ENCODE data around the gene NEDD4.
"Not testable (repeated sequence)": the region's sequence is repeated elsewhere in the genome, so short reads cannot be mapped to it uniquely, and the experiment has no call there.

Gene NEDD4

DNA sequence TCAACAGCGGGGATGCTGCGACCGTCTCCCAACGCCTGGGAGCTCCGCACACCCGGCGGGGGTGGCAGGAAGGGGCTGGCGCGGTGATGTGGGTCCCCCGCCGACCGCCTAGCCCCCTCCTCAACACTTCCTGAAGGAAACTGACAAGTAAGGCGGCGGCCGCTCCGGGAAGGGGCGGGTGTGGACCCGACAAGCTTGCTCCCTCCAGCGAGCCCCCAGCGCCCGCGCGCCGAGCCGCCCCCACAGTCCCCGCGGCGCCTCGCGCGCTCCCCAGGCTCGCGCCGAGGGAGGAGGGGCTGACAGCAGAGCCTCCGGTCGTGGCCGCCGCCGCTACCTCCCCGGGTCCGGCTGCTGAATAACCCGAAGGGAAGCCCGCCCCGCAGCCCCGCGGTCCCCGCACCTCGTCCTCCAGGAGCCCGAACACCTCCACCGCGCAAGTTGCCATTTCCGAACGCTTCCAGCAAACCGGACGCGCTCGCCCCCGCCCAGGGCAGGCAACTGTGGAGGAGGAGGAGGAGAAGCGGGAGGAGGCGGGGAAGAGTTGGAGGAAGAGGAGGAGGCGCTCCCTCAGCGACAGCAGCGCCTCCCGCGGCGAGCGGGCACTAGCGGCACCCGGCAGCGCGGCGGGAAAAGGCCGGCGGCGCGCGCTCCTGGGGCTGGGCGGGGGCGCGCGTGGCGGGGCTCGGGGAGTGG, at the start of gene NEDD4:
Gene NEDD4, minus strand, starts transcription at position 502 of the 693 bp plus-strand sequence. Its CDS starts 57 bp downstream, at position 445.
- peak; percentile 96 for DNase-seq

DNA sequence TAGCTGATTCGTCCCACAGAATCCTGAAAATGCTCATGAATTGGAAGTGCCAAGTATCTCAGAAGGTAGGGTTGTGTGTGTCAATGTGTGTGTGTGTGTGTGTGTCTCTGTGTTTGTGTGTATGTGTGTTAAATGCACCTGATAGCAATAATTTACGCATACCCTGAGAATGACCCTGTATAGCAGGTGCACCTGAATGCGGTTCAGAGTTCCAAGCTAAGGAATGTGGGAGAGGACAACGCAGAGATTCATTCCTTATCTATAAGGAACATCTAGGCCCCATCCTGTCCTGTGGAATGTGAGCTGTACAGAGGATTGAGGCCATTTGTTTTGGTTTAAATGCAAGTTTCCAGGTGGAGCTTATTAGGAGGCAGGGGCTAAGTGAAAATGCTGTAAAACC, 49.1 kb upstream of the NEDD4 start:
- no peak for DNase-seq

DNA sequence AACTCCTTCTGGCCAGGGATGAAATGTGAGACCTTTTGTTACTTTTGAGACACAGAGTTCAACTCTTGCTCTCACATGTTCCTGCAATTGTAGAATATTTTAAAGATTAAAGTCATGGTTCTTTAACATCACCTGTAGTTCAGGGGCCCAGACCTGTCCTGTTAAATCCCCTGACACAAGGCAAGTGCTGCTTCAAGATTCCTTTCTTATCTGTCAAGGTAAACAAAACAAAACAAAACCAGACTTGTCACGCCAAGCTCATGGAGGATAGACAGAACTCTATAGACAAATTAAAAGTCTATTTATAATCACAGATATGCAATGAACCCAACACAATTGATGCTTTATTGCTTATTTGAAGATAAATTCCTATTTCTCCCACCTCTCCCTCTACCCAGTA, 48.6 kb upstream of the NEDD4 start:
- DNase-seq: no peak

DNA sequence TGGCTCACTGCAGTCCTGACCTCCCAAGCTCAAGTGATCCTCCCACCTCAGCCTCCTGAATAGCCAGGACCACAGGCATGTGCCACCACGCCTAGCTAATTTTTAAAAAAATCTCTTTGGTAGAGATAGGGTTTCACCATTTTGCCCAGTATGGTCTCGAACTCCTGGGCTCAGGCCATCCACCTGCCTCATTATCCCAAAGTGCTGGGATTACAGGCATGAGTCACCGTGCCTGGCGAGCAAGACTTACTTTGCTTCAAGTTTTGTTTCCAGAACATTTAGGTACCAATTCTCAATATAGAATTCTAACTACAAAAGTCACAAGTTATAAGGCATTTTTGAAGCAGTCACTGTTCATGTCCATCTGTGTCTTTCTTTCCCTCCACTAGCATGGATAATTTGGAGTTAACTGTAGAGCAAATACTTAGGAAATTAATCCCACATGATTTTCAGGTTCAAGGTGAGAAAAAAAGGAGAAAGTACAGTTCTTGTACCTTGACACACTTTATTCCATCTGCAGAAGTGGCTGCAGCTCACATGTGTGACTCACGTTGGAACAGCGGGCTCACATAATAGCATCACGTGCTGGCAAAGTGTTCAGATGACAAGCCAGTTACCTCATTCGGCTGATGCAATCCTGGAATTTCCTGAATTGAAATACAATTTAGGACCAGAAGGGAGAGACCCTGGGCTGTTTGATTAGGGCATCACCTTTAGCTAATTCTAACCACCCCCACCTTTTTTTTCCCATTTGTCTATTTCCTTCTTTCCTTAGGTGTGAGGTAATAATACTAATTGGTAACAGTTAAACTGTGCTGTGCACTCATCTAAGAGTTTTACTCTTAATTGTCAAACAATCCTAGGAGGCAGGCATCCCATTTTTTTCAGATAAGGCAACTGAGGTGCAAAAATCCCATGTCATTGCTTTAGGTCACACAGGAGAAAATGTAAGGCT, 46.9 kb upstream of the NEDD4 start:
- DNase-seq: no peak

DNA sequence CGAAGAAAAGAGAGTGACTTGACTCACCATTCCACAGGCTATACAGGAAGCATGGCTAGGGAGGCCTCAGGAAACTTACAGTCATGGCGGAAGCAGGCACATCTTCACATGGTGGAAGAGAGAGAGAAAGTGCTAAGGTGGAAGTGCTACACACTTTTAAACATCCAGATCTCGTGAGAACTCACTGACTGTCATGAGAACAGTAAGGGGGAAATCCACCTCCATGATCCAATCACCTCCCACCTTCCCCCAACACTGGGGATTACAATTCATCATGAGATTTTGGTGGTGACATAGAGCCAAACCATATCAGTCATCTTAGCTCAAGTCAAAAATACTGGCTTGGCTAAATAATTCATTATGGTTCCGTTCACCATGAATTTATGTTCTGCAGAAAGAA, 45.3 kb upstream of the NEDD4 start:
- no peak for DNase-seq

DNA sequence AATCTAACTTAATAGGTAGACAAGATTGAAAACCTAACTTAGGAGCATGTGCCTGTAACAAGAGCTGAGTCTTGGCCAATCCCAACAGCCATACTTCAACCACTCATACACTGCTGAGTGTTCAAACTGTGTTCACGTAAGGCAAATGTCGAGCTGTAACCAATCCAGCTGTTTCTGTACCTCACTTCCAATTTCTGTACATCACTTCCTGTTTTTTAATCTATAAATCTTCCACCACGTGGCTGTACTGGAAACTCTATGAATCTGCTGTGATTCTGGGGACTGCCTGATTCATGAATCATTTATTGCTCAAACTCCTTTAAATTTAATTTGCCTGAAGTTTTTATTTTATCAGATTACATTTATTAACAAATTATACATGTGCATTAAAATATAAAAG, 44.6 kb upstream of the NEDD4 start:
- peak; percentile 61 for DNase-seq

DNA sequence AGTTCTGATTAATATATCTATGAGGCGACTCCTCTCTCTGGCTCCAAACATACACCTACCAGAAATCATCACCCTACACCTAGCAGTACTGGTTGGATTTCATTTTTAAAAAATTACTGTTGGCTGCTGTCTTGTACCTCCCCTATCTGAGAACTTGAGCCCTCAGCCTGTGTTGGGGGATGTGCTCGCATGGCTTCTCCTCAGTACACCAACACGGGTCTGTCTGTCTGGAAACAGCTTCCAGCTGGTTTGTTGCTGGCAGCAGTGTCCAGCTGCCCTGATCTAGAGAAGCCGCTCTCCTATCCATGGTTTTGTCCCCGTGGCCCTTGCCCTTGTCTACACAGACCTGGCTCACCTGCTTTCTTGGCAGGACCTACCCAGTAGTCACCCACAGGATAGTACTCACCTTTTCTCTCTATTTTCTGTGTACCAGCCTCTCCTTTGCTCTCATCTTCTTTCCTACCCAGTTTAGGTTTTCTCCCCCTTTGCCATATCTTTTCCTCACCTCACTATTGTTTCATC, 43.2 kb upstream of the NEDD4 start:
- DNase-seq: no peak

DNA sequence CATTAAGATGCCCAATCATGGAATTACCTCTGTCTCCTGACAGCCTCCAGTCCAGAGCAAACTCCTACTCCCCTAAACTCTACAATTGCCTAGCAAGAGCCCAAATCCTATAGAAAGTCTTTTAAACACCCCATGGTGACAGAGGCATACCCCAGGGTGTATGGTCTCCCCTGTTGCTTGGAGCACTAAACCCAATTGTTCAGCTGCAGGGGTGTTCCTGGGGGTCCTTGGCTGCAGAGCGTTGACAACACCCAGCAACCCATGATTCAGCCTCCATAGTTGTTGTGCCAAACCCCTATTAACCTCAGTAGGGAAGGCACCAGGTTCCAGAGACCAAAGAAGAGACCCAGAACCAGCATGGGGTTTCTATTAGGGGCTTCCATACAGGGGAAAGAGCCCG, 41.8 kb upstream of the NEDD4 start:
- no peak for DNase-seq

DNA sequence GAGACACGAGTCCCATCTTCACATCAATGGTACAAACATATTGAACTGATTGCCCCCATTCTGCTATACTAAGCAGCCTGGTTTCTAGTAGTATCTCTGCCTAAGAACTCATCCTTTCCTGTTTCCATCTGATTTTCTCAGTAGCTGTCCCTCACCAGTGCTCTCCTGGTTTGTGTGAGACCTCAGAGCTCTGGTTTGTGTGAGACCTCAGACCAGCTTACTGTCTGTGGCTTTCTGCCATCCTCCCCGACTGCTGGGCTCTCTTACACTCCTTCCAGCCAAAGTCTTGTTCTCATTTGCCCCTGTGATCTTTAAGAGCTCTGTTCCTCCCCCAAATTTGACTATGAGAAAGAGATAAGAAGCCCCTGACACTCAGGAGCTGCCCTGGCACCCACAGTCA, 41.1 kb upstream of the NEDD4 start:
- no peak for DNase-seq

DNA sequence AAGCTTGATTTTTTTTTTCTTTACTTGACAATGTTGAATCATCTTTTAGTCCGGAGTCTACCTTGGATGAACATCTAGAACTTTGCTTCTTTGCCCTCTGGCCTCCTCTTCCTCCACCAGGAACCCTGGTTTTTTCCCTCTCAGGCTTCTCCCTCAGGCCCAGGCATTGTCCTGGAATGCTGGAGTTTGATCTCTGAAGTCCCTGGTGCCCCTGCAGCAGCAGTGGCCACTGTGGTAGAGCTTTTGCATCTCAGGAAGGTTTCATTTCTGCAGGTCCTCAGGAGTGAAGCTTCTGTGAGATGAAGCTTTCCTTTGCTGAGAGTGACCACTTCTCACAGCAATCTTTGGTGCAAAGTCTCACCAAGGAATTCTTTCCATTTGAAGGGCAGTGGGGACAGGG, 39.0 kb upstream of the NEDD4 start:
- no peak for DNase-seq

DNA sequence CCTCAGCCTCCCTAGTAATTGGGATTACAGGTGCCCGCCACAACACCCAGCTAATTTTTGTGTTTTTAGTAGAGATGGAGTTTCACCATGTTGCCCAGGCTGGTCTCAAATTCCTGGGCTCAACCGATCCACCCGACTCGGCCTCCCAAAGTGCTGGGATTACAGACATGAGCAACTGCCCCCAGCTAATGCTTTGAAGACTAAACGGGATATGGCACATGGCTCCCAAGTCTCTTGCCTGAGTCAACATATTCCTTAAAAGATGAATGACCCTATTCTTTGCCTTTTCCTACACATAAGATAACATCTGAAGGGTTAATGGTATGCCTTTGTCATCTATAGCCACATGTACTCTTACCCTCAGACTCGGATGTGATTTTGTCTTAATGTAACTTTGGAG, 38.4 kb upstream of the NEDD4 start:
- DNase-seq: no peak

DNA sequence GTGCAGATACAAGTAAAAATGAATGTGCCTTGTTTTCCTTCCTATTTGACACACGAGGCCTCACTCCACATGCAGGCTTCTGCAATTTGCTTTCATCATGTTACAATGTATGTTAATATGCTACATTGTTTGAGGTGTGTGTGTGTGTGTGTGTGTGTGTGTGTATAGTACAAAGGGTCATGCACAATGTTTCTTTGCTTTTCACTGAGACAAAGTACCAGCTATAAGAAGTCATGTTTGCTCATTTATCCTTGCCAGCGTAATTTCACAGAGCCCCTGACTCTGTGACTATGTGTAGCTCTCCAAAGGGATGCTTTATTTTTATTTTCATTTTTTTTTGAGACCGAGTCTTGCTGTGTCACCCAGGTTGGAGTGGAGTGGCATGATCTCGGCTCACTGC, 38.0 kb upstream of the NEDD4 start:
- no peak for DNase-seq

DNA sequence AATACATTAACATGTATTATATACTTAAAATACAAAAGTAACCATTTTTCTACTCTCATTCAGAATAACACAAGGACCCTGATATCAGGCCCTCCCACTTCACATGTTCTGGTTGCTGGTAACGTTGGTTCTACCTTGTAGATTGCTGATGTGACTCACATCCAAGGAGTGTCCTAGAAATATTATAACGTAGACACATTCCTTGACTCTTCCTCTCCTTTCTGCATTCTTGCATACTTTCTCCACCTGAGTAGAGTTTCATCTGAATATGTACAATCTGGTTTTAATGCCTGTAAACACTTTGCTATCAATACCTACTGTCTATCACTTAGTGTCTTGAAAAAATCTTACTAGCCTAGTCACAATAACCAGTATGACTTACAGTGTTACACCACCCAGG, 35.0 kb upstream of the NEDD4 start:
- DNase-seq: no peak

DNA sequence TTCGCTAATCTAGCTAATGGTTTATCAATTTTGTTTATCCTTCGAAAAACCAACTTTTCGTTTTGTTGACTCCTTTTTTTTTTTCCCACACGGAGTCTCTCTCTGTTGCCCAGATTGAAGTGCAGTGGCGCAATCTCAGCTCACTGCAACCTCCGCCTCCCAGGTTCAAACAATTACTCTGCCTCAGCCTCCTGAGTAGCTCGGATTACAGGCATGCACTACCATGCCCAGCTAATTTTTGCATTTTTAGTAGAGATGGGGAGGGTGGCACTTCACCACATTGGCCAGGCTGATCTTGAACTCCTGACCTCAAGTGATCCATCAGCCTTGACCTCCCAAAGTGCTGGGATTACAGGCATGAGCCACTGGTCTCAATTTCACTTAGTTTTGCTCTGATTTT, 29.7 kb upstream of the NEDD4 start:
- DNase-seq: not testable (repeated sequence)

DNA sequence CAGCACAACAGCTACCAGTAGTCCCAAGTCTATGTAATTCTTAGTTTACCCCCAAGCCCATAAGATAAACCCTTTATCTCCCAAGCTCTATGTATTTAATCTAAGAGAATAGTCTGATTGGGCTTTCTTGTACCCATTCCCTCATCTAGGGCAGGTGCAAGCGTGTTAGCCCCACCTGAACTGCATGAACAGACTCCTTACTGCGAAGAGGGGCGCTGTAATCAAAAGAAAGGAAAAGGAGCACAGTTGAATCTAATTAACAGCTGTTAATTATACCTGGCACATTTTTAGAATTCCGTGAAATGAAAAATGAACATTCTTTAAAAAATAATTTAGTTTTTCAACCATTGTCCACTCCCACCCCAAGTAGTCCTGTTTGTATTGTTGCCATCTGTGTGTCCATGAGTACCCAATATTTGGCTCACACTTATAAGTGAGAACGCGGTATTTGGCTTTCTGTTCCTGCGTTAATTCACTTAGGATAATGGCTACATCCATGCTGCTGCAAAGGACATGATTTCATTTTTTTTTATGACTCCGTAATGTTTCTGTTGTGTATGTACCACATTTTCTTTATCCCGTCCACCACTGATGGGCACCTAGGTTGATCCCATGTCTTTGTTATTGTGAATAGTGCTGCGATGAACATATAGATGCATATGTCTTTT, 26.5 kb upstream of the NEDD4 start:
- no peak for DNase-seq

DNA sequence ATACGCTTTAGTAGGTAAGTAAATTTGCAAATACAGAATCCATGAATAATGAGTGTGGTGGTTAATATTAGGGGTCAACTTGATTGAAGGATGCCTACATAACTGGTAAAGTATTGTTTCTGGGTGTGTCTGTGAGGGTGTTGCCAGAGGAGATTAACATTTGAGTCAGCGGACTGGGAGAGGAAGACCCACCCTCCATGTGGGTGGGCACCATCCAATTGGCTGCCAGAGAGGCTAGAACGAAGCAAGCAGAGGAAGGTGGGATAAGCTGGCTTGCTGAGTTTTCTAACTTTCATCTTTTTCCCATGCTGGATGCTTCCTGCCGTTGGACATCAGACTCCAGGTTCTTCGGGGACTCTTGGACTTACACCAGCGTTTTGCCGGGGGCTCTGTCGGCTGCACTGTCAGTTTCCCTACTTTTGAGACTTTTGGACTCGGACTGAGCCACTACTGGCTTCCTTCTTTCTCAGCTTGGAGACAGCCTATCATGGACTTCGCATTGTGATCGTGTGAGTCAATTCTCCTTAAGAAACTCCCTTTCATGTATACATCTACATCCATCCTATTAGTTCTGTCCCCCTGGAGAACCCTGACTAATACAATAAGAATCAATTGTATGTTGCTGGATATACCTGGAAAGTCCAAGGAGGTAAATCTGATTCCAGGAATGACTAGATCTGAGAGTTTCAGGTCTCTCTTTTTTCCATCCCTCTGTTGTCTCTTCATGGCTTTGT, 25.8 kb upstream of the NEDD4 start:
- DNase-seq: no peak

DNA sequence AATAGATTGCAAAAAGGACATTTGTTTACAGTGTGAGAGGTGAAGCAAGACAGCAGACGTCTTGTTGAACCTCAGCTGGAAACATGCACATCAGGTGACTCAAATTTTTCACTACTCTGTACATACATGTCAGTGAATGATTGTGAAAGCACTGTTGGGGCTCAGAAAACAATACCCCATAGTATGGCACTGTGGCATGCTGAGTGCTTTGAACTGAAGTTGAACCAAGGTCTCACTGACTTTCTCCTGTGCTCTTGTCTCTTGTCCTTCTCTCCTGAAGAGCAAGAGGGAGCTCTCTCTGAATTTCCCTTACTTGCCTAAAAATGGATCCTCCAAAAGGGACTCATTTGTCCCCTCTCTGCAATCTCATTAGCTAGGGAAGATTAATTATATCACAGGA, 24.5 kb upstream of the NEDD4 start:
- no peak for DNase-seq

DNA sequence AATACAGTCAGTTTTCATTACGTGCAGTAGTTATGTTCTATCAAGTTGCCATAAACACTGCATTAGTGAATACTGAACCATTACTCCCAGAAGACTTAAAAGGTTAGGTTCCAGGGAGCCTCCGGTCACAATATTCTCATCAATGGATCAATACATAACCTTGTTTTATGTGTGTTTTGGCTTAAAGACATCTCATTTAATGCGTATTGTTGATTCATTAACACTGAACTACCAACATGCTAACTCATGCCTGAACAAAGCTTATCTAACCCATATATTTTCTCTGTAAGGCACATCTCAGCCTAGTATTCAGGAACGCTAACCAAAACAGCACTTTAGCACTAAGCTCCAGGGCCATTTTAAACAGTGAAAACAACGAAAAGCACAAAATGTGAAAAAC, 24.1 kb upstream of the NEDD4 start:
- DNase-seq: no peak

DNA sequence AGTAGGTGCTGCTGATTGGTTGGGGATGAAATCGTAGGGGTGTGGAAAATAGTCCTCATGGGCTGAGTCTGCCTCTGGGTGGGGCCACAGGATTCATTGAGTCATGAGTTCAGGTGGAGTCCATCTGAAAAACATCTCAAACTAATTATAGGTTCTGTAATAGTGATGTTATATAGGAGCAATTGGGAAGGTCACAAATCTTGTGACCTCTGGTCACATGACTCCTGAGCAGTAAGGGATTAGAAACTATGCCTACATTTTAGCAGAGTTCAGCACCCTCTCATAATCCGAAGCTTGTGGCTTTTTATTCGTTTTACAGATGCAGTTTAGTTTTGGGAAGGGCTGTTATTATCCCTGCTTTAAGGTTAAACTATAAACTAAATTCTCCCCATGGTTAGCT, 22.9 kb upstream of the NEDD4 start:
- no peak for DNase-seq

DNA sequence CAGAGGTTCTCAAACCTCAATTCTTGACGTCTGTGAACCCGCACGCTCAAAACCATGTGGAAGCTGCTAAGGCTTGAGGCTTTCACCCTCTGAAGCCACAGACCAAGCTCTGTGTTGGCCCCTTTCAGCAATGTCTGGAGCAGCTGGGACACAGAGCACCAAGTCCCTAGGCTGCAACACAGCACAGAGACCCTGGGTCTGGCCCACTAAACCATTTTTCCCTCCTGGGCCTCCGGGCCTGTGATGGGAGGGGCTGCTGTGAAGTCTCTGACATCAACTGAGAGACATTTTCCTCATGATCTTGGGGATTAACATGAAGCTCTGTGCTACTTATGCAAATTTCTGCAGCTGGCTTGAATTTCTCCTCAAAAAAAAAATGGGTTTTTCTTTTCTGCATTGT, 21.3 kb upstream of the NEDD4 start:
- DNase-seq: no peak

DNA sequence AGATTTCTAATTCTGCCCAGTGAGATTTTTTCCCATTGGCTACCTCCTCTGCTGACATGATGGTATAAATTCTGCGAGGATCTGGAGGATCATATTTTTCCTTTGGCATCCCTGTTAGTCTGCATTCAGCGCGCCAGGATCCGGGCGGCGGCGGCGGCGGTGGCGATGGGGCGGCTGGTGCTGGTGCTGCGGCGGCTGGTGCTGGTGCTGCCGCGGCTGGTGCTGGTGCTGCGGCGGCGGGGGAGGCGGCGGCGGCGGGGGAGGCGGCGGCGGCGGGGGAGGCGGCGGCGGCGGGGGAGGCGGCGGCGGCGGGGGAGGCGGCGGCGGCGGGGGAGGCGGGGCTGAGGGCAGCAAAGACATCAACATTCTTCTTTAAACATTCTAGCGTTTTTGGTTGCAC, 13.6 kb upstream of the NEDD4 start:
- DNase-seq: not testable (repeated sequence)

DNA sequence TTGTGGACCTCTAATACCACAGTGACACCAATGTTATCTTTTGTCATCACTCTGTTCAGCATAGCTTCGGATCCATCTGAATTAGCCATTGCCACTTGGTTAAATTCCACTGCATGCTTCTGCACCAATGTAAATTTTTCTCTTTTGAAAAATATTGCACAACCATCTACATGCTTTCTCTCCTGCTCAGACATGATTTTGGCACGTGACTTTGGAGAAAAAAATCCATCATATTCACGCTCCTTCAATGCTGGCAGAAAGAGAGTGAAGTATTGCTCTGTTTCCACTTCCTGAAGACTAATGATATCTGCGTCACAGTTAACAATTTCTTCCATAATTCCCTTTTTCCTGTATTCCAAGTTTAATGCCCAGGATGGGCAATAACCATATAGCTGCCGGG, 13.0 kb upstream of the NEDD4 start:
- DNase-seq: not testable (repeated sequence)

DNA sequence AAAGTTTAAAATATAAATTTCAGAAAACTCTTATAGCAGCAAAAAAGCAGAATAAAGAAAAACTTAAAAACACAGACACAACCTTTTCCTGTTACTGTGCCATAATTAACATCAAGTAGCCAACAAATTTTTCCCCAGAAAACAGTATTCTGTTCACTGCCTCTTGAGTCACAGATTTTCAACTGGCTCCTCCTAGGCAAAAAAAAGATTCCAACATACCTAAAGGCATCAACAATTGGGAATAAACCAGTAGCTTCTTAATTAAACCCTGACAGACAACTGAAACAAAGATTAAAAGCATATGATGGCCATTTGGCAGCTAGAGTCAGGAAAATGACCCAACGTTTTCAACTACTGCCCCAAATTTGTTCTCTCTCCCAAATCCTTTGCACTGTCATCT, 10.9 kb upstream of the NEDD4 start:
- DNase-seq: not testable (repeated sequence)

Measured in hematopoietic multipotent progenitor cell treated with erythropoietin and hydrocortisone succinate and interleukin-3 and kit ligand, for 4 days (in vitro differentiated cells).